ENCODE measurements around the gene HIBADH. TPM values are rescaled to one million over a fixed set of nuclear protein-coding genes. Genes with fewer than 3 reads are reported as not detected.
A peak's percentile ranks its signal among the peaks of the same experiment; 100 is the strongest.

HIBADH gene
- total RNA-seq, 4 donors from 2014 or later, result 42.2 to 56.4 (median 49.0) TPM

DNA sequence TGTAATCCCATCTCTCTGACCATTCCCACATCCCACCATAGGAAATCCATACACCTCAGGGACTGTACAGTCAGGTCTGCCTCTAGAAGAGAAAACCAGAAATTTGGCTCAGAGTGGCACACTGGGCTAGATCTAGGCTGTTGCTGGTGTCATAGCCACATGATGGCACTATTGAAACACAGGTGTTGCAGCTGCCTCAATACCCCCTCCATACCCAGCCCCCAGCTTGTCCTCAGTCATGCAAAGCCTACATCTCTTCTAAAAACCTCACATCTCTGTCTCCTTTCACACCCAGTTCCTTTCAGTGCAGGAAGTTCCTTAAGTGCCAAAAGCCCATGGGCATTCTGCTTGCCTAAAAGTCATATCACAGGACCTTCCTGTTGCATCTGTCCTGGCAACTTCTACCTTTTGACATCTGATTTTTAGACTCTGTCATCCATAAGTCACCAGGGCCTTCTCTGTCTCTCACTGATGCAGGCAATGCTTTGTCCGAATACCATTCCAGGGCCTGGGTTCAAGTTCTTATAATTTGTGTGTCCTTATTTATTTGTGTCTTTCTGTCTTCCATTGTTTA lies 27.0 kb upstream of the HIBADH start:
- Histone ChIP-seq H3K27me3 (no peaks in the 10 kb centered on the region), H3K9me3 (no peaks in the 10 kb centered on the region), H3K27ac (no peak overlapping the region), H3K4me1 (no peaks in the 10 kb centered on the region), H3K4me3 (no peak overlapping the region), H3K36me3 (no peaks in the 10 kb centered on the region)
- DNase-seq (no peak), ATAC-seq (peak in 1 of 2 donors; percentile 33)
- intact Hi-C loops (cut with DNase I; ENCODE audit: low total_unique reads), result loop anchor here (1.0 kb wide), 1 partner anchor 331 kb away; no protein-coding TSS in a partner anchor
- in situ Hi-C loops (cut with MboI; ENCODE audit: low sequenced_read_pairs in 4 of 4), result no loop called here
- no peak for TF ChIP-seq POLR2A (IDR thresholded peaks at IDR 0.05)

DNA sequence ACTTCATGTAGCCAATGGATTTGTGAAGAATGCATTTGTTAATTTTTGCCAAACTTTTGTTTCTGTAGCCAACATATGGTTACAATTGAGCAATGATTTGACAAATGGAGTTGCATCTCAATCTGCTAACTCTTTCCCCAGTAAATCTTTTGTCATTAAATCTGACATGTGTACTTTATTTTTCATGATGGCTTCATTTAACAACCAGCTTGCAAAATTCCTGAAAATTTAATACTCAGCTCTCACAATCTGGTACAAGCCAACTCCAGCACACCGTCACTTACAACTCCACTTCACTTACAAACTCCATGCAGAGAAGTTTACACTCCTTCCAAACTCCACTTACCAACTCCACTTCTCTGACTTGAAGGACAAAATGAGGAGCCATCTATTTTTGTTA lies 26.5 kb upstream of the HIBADH start:
- Histone ChIP-seq H3K4me3 (no peak overlapping the region), H3K4me1 (no peaks in the 10 kb centered on the region), H3K9me3 (no peaks in the 10 kb centered on the region), H3K27ac (no peak overlapping the region), H3K36me3 (no peaks in the 10 kb centered on the region), H3K27me3 (no peaks in the 10 kb centered on the region)
- TF ChIP-seq, protein P1, sequence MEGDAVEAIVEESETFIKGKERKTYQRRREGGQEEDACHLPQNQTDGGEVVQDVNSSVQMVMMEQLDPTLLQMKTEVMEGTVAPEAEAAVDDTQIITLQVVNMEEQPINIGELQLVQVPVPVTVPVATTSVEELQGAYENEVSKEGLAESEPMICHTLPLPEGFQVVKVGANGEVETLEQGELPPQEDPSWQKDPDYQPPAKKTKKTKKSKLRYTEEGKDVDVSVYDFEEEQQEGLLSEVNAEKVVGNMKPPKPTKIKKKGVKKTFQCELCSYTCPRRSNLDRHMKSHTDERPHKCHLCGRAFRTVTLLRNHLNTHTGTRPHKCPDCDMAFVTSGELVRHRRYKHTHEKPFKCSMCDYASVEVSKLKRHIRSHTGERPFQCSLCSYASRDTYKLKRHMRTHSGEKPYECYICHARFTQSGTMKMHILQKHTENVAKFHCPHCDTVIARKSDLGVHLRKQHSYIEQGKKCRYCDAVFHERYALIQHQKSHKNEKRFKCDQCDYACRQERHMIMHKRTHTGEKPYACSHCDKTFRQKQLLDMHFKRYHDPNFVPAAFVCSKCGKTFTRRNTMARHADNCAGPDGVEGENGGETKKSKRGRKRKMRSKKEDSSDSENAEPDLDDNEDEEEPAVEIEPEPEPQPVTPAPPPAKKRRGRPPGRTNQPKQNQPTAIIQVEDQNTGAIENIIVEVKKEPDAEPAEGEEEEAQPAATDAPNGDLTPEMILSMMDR (IDR thresholded peaks at IDR 0.05 in 4 of 5, conservative IDR thresholded peaks at IDR 0.05 in 1 of 5), result no peak
- TF ChIP-seq POLR2A (IDR thresholded peaks at IDR 0.05), result no peak
- intact Hi-C loops (cut with DNase I; ENCODE audit: low total_unique reads), result loop anchor here (1.0 kb wide), 1 partner anchor 331 kb away; no protein-coding TSS in a partner anchor
- in situ Hi-C loops (cut with MboI; ENCODE audit: low sequenced_read_pairs in 4 of 4), result no loop called here
- no peak for DNase-seq
- no peak for ATAC-seq

GRCh38 chr7:27688646-27689045 lies 26.0 kb upstream of the HIBADH start:
- ATAC-seq, result no peak
- Histone ChIP-seq H3K4me3 (no peak overlapping the region), H3K9me3 (no peaks in the 10 kb centered on the region), H3K36me3 (no peaks in the 10 kb centered on the region), H3K27ac (no peak overlapping the region), H3K27me3 (no peaks in the 10 kb centered on the region), H3K4me1 (no peaks in the 10 kb centered on the region)
- DNase-seq, result no peak
- in situ Hi-C loops (cut with MboI; ENCODE audit: low sequenced_read_pairs in 4 of 4), result no loop called here
- intact Hi-C loops (cut with DNase I; ENCODE audit: low total_unique reads), result loop anchor here (1.0 kb wide), 1 partner anchor 332 kb away; no protein-coding TSS in a partner anchor
- TF ChIP-seq, protein P1 (IDR thresholded peaks at IDR 0.05 in 4 of 5, conservative IDR thresholded peaks at IDR 0.05 in 1 of 5), result no peak
- no peak for TF ChIP-seq POLR2A (IDR thresholded peaks at IDR 0.05)

- H3K36me3 ChIP-seq, result no peaks in the 10 kb centered on the region
- H3K27me3 ChIP-seq, result no peaks in the 10 kb centered on the region
- no peak overlapping the region for H3K4me3 ChIP-seq
- no peaks in the 10 kb centered on the region for H3K4me1 ChIP-seq
- DNase-seq, result no peak
- ATAC-seq, result no peak
- no peak overlapping the region for H3K27ac ChIP-seq
- TF ChIP-seq, protein P1 (IDR thresholded peaks at IDR 0.05 in 4 of 5, conservative IDR thresholded peaks at IDR 0.05 in 1 of 5), result no peak
- no peak for TF ChIP-seq POLR2A (IDR thresholded peaks at IDR 0.05)
- H3K9me3 ChIP-seq, result no peaks in the 10 kb centered on the region
- intact Hi-C loops (cut with DNase I; ENCODE audit: low total_unique reads) (no loop called here), in situ Hi-C loops (cut with MboI; ENCODE audit: low sequenced_read_pairs in 4 of 4) (no loop called here)
These were observed 25.4 kb upstream of the HIBADH start for GRCh38 chr7:27688056-27688455.

GRCh38 chr7:27686315-27686714 lies 23.6 kb upstream of the HIBADH start:
- DNase-seq, result no peak
- H3K9me3 ChIP-seq, result no peaks in the 10 kb centered on the region
- in situ Hi-C loops (cut with MboI; ENCODE audit: low sequenced_read_pairs in 4 of 4) (no loop called here), intact Hi-C loops (cut with DNase I; ENCODE audit: low total_unique reads) (no loop called here)
- TF ChIP-seq POLR2A (IDR thresholded peaks at IDR 0.05), result no peak
- TF ChIP-seq, protein P1 (IDR thresholded peaks at IDR 0.05 in 4 of 5, conservative IDR thresholded peaks at IDR 0.05 in 1 of 5), result no peak
- H3K27ac ChIP-seq, result no peak overlapping the region
- no peaks in the 10 kb centered on the region for H3K4me1 ChIP-seq
- ATAC-seq, result no peak
- no peaks in the 10 kb centered on the region for H3K36me3 ChIP-seq
- H3K27me3 ChIP-seq, result no peaks in the 10 kb centered on the region
- H3K4me3 ChIP-seq, result no peak overlapping the region

Measured in gastrocnemius medialis (tissue), 4 donors.